Measurements from ENCODE around the gene SLC6A11. TPM values are rescaled to one million over a fixed set of nuclear protein-coding genes. Genes with fewer than 3 reads are reported as not detected.

The SLC6A11 gene
- total RNA-seq, 4 donors from 2014 or later = 6.2 to 13.4 (median 9.5) TPM

DNA sequence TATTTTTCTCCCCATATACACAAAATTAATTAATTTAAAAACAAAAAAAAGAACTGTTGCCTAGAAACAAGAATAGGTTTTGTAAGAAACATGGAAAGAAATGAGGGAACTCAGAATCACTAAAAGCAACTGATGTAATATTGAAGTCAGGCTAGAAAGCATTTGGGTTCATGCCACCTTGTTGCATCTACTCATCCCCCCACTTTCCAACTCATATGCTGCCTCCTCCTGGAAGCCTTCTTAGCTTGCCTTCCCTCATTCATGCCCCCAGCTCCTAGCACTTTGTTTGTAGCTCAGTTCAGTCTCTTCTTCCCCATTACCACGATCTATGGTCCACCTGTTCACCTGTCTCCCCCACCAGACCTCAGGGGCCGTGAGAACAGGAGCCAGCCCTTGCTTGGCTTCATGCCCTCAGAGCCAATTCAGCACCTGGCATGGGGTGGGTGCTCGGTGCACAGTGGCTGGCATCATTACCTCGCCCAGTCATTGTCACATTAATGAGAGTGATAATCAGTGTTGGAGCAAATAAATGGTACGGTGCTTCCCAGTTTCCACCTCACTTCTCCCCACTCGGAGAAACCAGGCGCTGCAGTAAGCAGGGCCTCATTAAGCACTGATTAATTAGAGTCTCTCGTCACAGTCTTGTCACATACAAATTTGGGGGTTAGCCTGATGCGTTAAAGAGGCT, 114.1 kb downstream of the SLC6A11 start:
- no peaks in the 10 kb centered on the region for H3K27me3 ChIP-seq

DNA sequence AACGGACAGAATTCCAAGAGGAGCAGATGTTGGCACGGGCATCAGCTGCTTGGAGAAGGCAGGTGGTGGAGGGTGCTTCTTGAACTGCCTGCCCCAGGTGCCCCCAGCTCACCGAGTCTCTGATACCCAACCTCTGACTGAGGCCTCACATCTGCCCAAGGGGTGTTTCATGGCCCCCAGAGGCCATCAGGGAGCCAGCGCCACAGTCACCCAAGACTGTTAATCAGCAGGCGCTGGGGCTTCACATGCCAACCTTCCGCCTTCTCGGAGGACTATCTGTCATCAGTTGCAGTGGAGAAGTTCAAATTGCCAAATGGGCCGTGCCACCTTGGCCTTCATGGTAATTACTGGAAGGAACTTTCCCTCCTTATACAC, 114.6 kb downstream of the SLC6A11 start:
- no peak for DNase-seq
- Histone ChIP-seq H3K4me1 (peaks cover 33 to 81% (median 51%) of the 10 kb centered on the region in 3 donors), H3K27me3 (no peaks in the 10 kb centered on the region), H3K36me3 (no peaks in the 10 kb centered on the region), H3K9me3 (no peaks in the 10 kb centered on the region), H3K27ac (no peak overlapping the region), H3K4me3 (no peak overlapping the region)
- no peak for TF ChIP-seq POLR2A (IDR thresholded peaks at IDR 0.05)
- TF ChIP-seq, protein P1, sequence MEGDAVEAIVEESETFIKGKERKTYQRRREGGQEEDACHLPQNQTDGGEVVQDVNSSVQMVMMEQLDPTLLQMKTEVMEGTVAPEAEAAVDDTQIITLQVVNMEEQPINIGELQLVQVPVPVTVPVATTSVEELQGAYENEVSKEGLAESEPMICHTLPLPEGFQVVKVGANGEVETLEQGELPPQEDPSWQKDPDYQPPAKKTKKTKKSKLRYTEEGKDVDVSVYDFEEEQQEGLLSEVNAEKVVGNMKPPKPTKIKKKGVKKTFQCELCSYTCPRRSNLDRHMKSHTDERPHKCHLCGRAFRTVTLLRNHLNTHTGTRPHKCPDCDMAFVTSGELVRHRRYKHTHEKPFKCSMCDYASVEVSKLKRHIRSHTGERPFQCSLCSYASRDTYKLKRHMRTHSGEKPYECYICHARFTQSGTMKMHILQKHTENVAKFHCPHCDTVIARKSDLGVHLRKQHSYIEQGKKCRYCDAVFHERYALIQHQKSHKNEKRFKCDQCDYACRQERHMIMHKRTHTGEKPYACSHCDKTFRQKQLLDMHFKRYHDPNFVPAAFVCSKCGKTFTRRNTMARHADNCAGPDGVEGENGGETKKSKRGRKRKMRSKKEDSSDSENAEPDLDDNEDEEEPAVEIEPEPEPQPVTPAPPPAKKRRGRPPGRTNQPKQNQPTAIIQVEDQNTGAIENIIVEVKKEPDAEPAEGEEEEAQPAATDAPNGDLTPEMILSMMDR (IDR thresholded peaks at IDR 0.05) = no peak
- intact Hi-C loops (cut with DNase I) = no loop called here
- WGBS, 2 donors = 80 to 92% methylated on average over 8 of the region's 8 CpGs

More for the DNA sequence above, 114.1 kb downstream of the SLC6A11 start:
- DNase-seq = no peak
- Histone ChIP-seq H3K36me3 (no peaks in the 10 kb centered on the region), H3K4me3 (no peak overlapping the region), H3K4me1 (peaks cover 30 to 81% (median 46%) of the 10 kb centered on the region in 3 donors), H3K27ac (no peak overlapping the region), H3K9me3 (no peaks in the 10 kb centered on the region)
- WGBS, 2 donors = 66 to 82% methylated on average over 8 to 9 of the region's 9 CpGs
- intact Hi-C loops (cut with DNase I) = no loop called here
- TF ChIP-seq, protein P1 (IDR thresholded peaks at IDR 0.05) = no peak
- TF ChIP-seq POLR2A (IDR thresholded peaks at IDR 0.05) = no peak

DNA sequence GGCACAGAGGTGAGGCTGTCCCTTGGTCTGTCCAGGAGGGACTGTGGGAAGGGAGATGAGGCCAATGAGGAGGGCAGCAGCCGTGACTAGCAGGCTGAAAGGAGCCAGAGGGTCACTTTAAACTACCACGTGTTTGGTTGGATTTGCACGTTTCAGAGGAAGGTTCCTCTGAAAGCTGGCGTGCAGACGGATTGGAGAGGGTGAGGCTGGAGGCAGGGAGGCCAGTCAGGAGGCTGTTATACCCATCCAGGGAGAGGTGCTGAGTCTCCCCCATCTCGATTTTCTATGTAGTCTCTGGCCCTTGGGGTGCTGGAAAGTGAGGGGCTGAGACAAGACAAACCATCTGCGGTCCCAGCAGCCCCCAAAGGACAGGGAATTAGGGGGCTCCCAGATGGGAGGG, 116.6 kb downstream of the SLC6A11 start:
- DNase-seq = no peak
- Histone ChIP-seq H3K36me3 (no peaks in the 10 kb centered on the region), H3K4me3 (no peak overlapping the region), H3K4me1 (peaks cover 47 to 81% (median 58%) of the 10 kb centered on the region in 3 donors), H3K27ac (peak overlapping the region; percentile 80 to 91 (median 89)), H3K27me3 (peaks cover 0 to 4% (median 0%) of the 10 kb centered on the region in 4 donors), H3K9me3 (no peaks in the 10 kb centered on the region)
- TF ChIP-seq, protein P1 (IDR thresholded peaks at IDR 0.05) = no peak
- TF ChIP-seq POLR2A (IDR thresholded peaks at IDR 0.05) = no peak
- intact Hi-C loops (cut with DNase I) = no loop called here
- 80 to 87% methylated on average over 7 of the region's 7 CpGs for WGBS, 2 donors

DNA sequence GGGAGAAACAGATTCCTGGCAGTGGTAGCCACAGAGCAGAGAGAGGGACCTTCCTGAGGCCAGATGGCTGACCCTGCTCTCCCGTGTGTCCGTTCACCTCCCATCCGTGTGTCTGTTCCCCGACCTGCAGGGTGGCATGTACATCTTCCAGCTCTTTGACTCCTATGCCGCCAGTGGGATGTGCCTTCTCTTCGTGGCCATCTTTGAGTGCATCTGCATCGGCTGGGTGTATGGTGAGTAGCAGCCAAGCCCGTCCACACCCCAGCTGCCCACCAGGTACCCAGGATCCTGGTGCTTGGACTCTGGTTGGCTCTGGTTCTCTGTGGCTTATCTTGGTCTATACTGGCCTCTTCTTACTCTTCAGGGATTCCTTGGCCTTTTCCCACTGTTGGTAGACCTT, 117.0 kb downstream of the SLC6A11 start:
- Histone ChIP-seq H3K27ac (peak overlapping the region; percentile 80 to 91 (median 89)), H3K4me3 (no peak overlapping the region), H3K36me3 (no peaks in the 10 kb centered on the region), H3K27me3 (peaks cover 0 to 6% (median 0%) of the 10 kb centered on the region in 4 donors), H3K4me1 (peaks cover 49 to 81% (median 56%) of the 10 kb centered on the region in 3 donors), H3K9me3 (no peaks in the 10 kb centered on the region)
- no peak for DNase-seq
- WGBS, 2 donors = 81 to 85% methylated on average over 7 to 8 of the region's 8 CpGs
- no peak for TF ChIP-seq POLR2A (IDR thresholded peaks at IDR 0.05)
- TF ChIP-seq, protein P1 (IDR thresholded peaks at IDR 0.05) = no peak
- intact Hi-C loops (cut with DNase I) = no loop called here

GRCh38 chr3:10933470-10933804, 117.4 kb downstream of the SLC6A11 start:
- peak overlapping the region; percentile 80 to 91 (median 89) for H3K27ac ChIP-seq
- no peaks in the 10 kb centered on the region for H3K36me3 ChIP-seq
- no peak overlapping the region for H3K4me3 ChIP-seq
- no peaks in the 10 kb centered on the region for H3K9me3 ChIP-seq
- intact Hi-C loops (cut with DNase I) = no loop called here
- H3K4me1 ChIP-seq = peaks cover 47 to 78% (median 52%) of the 10 kb centered on the region in 3 donors
- TF ChIP-seq POLR2A (IDR thresholded peaks at IDR 0.05) = no peak
- TF ChIP-seq, protein P1 (IDR thresholded peaks at IDR 0.05) = no peak
- WGBS, 2 donors = 14 to 36% methylated on average over 1 of the region's 1 CpG
- H3K27me3 ChIP-seq = peaks cover 0 to 6% (median 0%) of the 10 kb centered on the region in 4 donors
- no peak for DNase-seq

Measured in esophagus squamous epithelium (tissue), 5 donors.